ENCODE results near the gene AKAP11.
A peak's percentile ranks its signal among the peaks of the same experiment; 100 is the strongest.

AKAP11 gene

GRCh38 chr13:42329239-42329638 is 57.3 kb downstream of the AKAP11 start:
- FAIRE-seq = no peak
- no peak for DNase-seq (ENCODE audit: low spot score)

GRCh38 chr13:42331009-42331408 is 59.1 kb downstream of the AKAP11 start:
- DNase-seq (ENCODE audit: low spot score) (no peak), FAIRE-seq (no peak)

GRCh38 chr13:42333613-42334328 is 61.8 kb downstream of the AKAP11 start:
- FAIRE-seq = no peak

GRCh38 chr13:42334329-42334706 is 62.4 kb downstream of the AKAP11 start:
- DNase-seq (ENCODE audit: low spot score) (no peak), FAIRE-seq (no peak)

More at GRCh38 chr13:42333613-42334328, 61.8 kb downstream of the AKAP11 start:
- DNase-seq (ENCODE audit: low spot score) = peak; percentile 20

GRCh38 chr13:42337808-42338600 is 66.1 kb downstream of the AKAP11 start:
- DNase-seq (ENCODE audit: low spot score) (no peak), FAIRE-seq (no peak)

- no peak for DNase-seq (ENCODE audit: low spot score)
- FAIRE-seq = no peak
These were observed 73.4 kb downstream of the AKAP11 start for GRCh38 chr13:42345367-42345766.

GRCh38 chr13:42348576-42348975 is 76.6 kb downstream of the AKAP11 start:
- FAIRE-seq (no peak), DNase-seq (ENCODE audit: low spot score) (no peak)

- no peak for FAIRE-seq
- no peak for DNase-seq (ENCODE audit: low spot score)
These were observed 78.2 kb downstream of the AKAP11 start for GRCh38 chr13:42350141-42350540.

GRCh38 chr13:42354241-42355091 is 82.5 kb downstream of the AKAP11 start:
- DNase-seq (ENCODE audit: low spot score) (peak; percentile 6), FAIRE-seq (no peak)

- no peak for FAIRE-seq
These were observed 83.1 kb downstream of the AKAP11 start for GRCh38 chr13:42355092-42355485.

GRCh38 chr13:42355491-42356183 is 83.7 kb downstream of the AKAP11 start:
- DNase-seq (ENCODE audit: low spot score) (no peak), FAIRE-seq (no peak)

More at GRCh38 chr13:42355092-42355485, 83.1 kb downstream of the AKAP11 start:
- DNase-seq (ENCODE audit: low spot score) = no peak

GRCh38 chr13:42356184-42356575 is 84.2 kb downstream of the AKAP11 start:
- FAIRE-seq = no peak
- no peak for DNase-seq (ENCODE audit: low spot score)

- DNase-seq (ENCODE audit: low spot score) (no peak), FAIRE-seq (no peak)
These were observed 88.2 kb downstream of the AKAP11 start for GRCh38 chr13:42360046-42360574.

- no peak for FAIRE-seq
- DNase-seq (ENCODE audit: low spot score) = no peak
These were observed 89.7 kb downstream of the AKAP11 start for GRCh38 chr13:42361701-42362100.

- peak; percentile 9 for DNase-seq (ENCODE audit: low spot score)
- FAIRE-seq = no peak
These were observed 92.1 kb downstream of the AKAP11 start for GRCh38 chr13:42363941-42364612.

GRCh38 chr13:42364613-42365000 is 92.7 kb downstream of the AKAP11 start:
- DNase-seq (ENCODE audit: low spot score) (no peak), FAIRE-seq (no peak)

GRCh38 chr13:42367831-42368230 is 95.9 kb downstream of the AKAP11 start:
- no peak for DNase-seq (ENCODE audit: low spot score)
- no peak for FAIRE-seq

GRCh38 chr13:42369071-42369797 is 97.3 kb downstream of the AKAP11 start:
- DNase-seq (ENCODE audit: low spot score) = no peak
- no peak for FAIRE-seq

- FAIRE-seq (no peak), DNase-seq (ENCODE audit: low spot score) (no peak)
These were observed 98.3 kb downstream of the AKAP11 start for GRCh38 chr13:42370229-42370628.

All from RCC 7860 (cell line).